Epithelial cell of prostate (primary cell): Measurements from ENCODE around the gene APOM.

Experiments used
- DNase-seq: peaks from one replicate; pipeline ENCODE4 v3.0.0-alpha.2; 2011; ENCODE audit warnings: low read depth, low spot score
- H3K27ac ChIP-seq: fragments of 450-650 bp; 2 replicates; pipeline ENCODE4 v1.5.1; 2017; ENCODE audit warnings: mild to moderate bottlenecking

The APOM gene

GRCh38 chr6:31630177-31630934 lies 25.3 kb upstream of the APOM start:
- no peak overlapping the region for H3K27ac ChIP-seq
- DNase-seq = no peak

- no peak for DNase-seq
- H3K27ac ChIP-seq = no peak overlapping the region
Observed at GRCh38 chr6:31631209-31631608, 24.5 kb upstream of the APOM start.

GRCh38 chr6:31631681-31632278 lies 23.9 kb upstream of the APOM start:
- H3K27ac ChIP-seq = no peak overlapping the region
- no peak for DNase-seq

GRCh38 chr6:31632279-31632946 lies 23.3 kb upstream of the APOM start:
- H3K27ac ChIP-seq = no peak overlapping the region

GRCh38 chr6:31633447-31633846 lies 22.2 kb upstream of the APOM start:
- DNase-seq = no peak
- no peak overlapping the region for H3K27ac ChIP-seq

More at GRCh38 chr6:31632279-31632946, 23.3 kb upstream of the APOM start:
- no peak for DNase-seq

- H3K27ac ChIP-seq = no peak overlapping the region
Observed at GRCh38 chr6:31634131-31634530, 21.6 kb upstream of the APOM start.

GRCh38 chr6:31634969-31635575 lies 20.6 kb upstream of the APOM start:
- no peak for DNase-seq
- H3K27ac ChIP-seq = no peak overlapping the region

More at GRCh38 chr6:31634131-31634530, 21.6 kb upstream of the APOM start:
- no peak for DNase-seq

GRCh38 chr6:31636698-31637596 lies 18.7 kb upstream of the APOM start:
- no peak overlapping the region for H3K27ac ChIP-seq
- no peak for DNase-seq

GRCh38 chr6:31639043-31639442 lies 16.7 kb upstream of the APOM start:
- H3K27ac ChIP-seq = no peak overlapping the region
- DNase-seq = no peak

GRCh38 chr6:31639449-31639861 lies 16.2 kb upstream of the APOM start:
- no peak for DNase-seq
- H3K27ac ChIP-seq = peak overlapping the region; percentile 21

GRCh38 chr6:31640612-31641011 lies 15.1 kb upstream of the APOM start:
- DNase-seq = no peak
- no peak overlapping the region for H3K27ac ChIP-seq

- no peak overlapping the region for H3K27ac ChIP-seq
- DNase-seq = no peak
Observed at GRCh38 chr6:31641370-31641769, 14.3 kb upstream of the APOM start.

GRCh38 chr6:31642798-31643570 lies 12.7 kb upstream of the APOM start:
- H3K27ac ChIP-seq = no peak overlapping the region
- no peak for DNase-seq

- H3K27ac ChIP-seq = no peak overlapping the region
- no peak for DNase-seq
Observed at GRCh38 chr6:31643818-31644454, 11.8 kb upstream of the APOM start.

GRCh38 chr6:31645325-31645724 lies 10.4 kb upstream of the APOM start:
- no peak for DNase-seq
- H3K27ac ChIP-seq = no peak overlapping the region

- peak; percentile 56 for DNase-seq
- H3K27ac ChIP-seq = peak overlapping the region; percentile 95
Observed at GRCh38 chr6:31651602-31652191, 4.0 kb upstream of the APOM start.

GRCh38 chr6:31652925-31653724 lies 2.6 kb upstream of the APOM start:
- peak overlapping the region; percentile 95 for H3K27ac ChIP-seq
- DNase-seq = no peak
